GM21825 (cell line): ENCODE data around the gene RAE1.

Experiments
- ATAC-seq: cut with Tn5 transposase; IDR thresholded peaks from one replicate; pipeline ENCODE4 v1.9.1; 2021; ENCODE audit warnings: mild to moderate bottlenecking, moderate library complexity; ENCODE audit not compliant: unreplicated experiment

RAE1 gene

GRCh38 chr20:57385940-57386339, 34.9 kb downstream of the RAE1 start:
- no peak for ATAC-seq

GRCh38 chr20:57386762-57387161, 35.7 kb downstream of the RAE1 start:
- ATAC-seq = no peak

GRCh38 chr20:57387463-57387862, 36.4 kb downstream of the RAE1 start:
- no peak for ATAC-seq

DNA sequence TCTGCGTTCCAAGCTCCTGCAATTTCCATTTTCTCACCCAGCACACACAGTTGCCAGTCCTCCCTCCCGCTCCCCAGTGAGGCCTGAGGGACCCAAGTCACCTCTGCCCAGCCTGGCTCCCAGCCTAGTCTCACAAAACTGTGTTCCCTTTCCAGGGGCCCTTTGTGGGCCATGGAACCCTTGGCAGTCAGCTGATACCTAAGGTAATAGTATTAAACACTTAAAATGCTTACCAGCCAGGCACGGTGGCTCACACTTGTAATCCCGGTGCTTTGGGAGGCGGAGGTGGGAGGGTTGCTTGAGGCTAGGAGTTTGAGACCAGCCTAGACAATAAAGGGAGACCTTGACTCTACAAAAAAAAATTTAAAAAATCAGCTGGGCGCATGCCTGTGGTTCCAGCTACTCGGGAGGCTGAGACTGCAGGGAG, 36.9 kb downstream of the RAE1 start:
- no peak for ATAC-seq

GRCh38 chr20:57388953-57389694, 38.1 kb downstream of the RAE1 start:
- ATAC-seq = peak; percentile 25

DNA sequence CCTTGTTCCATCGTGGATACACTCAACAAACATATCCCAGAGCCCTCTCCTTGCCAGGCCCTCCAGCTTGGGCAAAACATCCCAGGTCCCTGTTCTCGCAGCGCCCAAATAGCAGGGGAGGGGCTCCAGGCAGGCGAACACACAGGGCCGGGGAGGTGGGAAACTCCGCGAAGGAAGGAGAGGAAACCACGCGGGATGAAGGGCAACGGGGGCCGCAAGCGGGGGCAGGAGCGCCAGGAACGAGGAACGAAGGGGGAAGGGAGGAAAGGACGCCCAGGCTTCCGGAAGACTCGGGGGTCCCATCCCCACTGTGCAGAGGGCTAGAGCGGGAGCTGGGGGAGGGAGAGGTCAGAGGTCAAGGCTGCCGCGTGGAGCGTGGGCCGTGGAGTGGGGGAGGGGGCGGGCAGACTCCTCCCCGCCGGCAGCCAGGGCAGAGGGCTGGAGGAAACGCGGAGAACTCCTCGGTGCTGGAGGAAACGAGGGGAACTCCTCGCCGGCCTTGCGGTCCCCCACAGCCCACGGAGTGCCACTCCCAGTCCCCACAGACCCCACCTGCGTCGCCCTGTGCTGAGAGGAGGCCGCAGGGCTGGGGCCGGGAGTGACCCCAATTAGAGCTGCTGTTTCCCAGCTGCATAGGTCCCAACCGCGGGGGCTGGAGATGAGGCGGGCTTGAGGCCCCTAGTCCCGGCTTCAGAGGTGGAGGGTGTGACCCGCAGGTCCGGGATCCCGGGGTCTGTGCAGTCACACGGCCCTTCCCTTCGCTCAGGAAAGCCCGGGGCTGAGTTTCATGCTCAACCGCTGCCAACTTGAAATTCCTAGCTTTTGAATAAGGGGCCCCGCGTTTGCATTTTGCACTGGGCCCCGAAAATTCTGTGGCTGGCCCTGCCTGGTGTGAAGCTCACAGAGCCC, 38.9 kb downstream of the RAE1 start:
- ATAC-seq = no peak

DNA sequence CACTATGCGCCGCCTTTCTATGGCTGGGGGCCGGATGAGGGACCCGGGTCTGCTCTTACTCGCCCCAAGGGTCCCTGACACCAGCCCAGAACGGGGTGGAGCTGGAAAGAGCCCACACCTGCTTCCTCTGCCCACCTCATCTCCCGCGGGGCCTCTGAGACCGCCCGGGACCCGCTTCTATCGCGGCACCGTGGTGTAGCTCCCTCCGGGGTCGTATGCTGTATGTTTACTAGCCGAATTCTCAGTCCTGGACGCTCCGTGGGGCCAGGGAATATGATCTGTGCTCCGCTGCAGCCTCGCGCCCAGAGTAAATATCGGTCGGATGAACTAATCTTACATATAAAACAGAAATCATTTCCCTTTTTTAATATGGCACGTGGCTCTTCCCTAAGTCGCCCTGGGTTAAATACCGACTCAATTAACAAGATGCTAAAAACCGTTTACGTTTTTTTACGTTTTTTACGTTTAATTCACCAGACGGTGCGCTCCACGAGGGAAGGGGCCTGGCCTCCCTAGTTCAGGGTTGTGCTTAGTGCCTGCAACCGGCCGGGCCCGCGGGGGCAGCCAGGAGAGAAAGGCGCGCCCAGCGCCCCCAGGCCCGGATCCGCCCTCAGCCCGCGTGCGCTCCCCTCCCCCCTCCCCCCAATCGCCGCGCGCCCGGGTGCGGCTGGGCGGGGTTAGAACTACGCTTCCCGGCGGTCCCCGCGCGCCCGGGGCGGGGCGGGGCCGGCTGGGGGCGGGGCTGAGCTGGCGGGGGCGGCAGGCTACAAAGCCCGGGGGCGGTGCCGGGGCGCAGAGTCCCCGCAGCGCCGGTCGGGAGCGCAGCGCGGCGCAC, 39.8 kb downstream of the RAE1 start, which contains the start of gene RBM38:
RBM38 (plus strand) TSS at position 793 of the 835 bp plus-strand sequence. CDS start 186 bp downstream, outside the sequence.
- ATAC-seq = peak; percentile 43

DNA sequence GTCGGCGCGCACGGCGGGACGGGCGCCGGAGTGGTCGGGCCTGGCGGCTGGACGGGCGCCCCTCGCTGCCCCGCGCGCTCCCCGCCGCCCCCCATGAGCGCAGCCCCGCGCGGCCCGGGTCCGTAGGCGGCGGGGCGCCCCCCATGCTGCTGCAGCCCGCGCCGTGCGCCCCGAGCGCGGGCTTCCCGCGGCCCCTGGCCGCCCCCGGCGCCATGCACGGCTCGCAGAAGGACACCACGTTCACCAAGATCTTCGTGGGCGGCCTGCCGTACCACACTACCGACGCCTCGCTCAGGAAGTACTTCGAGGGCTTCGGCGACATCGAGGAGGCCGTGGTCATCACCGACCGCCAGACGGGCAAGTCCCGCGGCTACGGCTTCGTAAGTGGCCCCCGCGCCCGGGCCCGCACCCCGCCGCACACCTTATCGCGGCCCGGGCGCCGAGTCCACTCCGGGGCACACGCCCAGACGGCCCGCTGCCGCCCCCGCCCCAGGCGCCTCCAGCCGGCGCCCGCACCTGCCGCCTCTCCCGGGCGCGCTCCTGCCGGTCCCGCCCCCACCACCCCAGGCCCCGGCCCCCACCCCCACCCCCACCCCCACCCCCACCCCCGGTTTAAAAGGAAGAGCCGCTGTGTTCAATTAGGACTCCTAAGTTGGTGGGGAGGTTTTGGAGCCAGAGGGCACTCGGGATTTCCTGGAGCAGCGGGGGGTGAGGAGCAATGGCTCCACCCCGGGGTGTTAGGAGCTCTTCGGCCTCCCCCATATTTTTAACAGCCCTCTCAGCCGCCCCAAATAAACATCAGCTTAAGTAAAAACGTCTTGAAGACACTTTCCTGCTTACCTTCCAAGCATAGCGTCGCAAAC, 40.6 kb downstream of the RAE1 start:
- ATAC-seq = peak; percentile 5

DNA sequence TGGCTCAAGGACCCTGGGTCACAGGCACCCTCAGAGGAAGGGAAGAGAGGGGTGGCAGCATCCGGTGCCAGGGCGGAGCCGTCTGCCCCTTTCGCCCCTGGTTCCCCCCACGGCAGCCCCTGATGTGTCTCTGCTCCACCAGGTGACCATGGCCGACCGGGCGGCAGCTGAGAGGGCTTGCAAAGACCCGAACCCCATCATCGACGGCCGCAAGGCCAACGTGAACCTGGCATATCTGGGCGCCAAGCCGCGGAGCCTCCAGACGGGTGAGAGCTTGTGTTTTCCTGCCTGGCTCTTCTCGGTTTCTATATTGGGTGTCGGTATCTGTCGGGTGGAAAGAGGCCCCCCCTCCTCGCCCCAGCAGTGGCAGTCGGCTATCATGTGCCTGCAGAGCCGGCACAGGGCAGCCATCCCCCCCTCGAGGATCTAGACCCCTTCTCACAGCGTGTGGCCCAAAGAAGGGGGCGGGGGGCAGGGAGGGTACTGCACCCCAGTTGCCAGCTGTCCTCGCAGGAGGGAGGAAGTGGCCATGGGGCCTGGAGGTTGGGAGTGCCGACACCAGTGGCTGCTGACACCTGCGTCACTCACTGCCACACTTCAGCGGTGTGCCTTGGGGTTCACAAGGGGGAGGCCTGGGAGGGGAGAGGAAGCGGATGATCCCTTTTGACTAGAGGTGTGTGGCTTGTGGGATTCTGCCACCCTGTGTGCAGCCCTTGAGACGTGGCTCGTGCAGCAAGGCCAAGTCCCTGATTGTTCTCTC, 41.6 kb downstream of the RAE1 start:
- peak; percentile 20 for ATAC-seq

- no peak for ATAC-seq
Measured at GRCh38 chr20:57393321-57394120, 42.5 kb downstream of the RAE1 start.

DNA sequence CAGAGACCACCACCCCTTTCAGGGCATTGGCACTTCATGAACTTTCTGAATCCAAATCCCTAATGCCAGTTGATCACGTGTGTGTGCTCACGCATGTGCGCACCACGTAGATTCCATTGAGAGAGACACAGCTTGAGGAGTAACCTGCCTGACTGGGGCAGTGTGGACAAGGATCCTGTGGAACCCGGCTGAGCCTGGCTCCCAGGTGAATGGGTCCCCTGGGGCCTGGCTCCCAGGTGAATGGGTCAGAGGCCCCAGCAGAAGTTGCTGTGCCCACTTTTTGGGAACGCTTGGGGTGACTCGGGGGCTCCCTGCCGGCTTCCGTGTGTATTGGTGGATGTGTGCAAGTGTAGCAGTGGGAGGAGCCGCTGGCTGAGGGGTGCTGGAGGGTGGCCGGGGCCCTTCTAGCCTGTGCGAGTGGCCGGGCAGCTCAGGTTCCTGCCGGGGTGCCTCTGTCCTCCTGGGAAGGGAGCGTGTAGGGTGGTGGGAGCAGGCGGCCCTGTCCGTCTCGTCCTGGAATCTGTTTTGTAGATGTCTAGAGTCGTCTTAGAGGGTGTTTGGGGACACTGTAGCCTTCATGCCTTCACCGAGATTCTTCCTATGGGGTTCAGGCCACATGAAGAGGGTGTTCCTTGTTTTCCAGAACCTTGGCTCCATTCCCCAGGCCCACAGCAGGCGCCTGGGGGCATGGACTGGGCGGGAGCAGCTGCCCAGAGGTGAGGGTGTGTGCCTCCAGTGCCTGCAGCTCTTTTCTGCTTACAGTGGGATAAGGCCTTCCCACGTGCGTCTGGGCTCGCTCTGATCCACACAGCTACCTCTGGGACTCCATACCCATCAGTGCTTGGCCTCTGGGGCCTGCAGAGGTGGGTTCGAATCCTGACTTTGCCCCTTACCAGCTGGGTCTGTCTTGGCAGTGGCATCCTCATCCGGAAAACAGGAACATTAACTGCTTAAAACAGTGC, 43.3 kb downstream of the RAE1 start:
- no peak for ATAC-seq

- no peak for ATAC-seq
Measured at GRCh38 chr20:57395111-57395966, 44.3 kb downstream of the RAE1 start.

GRCh38 chr20:57396212-57396983, 45.3 kb downstream of the RAE1 start:
- ATAC-seq = no peak

DNA sequence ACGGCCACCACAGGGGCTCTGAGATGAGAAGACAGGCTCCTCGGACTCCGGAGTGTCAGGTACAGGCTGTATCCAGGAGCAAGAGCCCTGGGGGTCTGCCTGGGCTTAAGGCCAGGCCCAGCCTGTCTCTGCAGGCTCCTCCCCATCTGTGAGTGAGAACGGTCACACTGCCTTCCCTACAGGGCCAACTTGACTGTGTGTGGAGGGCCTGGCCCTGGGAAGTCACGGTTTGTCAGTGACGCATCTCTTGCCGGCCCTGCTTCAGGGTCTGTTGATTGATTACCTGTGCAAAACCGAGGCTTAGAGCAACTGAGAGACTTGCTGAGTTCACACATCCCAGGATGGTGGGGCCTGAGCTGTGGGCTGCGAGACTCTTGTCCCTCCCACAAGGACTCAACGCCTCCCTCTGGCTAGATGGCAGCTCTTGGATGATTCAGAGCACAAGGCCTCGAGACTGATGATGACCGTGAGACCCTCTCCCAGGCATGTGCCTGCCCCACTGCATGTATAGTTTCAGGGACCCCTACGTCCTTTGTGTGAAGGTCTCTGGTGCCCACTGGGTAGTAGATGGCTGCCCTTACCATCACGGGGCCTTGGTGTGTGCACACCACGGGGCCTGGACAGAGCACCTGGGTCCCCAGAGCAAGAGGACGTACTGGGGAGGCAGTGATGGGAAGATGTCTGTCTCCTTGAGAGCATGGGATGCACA, 46.1 kb downstream of the RAE1 start:
- ATAC-seq = no peak

GRCh38 chr20:57397693-57398108, 46.6 kb downstream of the RAE1 start:
- peak; percentile 0 for ATAC-seq
